ENCODE data around the gene ACBD7. TPM values are rescaled to one million over a fixed set of nuclear protein-coding genes. Genes with fewer than 3 reads are reported as not detected.

Gene ACBD7
- under 1 TPM; under 0.01 to 0.67 TPM for total RNA-seq

GRCh38 chr10:15088428-15089261, at the start of gene ACBD7:
Gene ACBD7 (minus strand): TSS chr10:15088776. CDS start chr10:15088728, 48 bp downstream.

GRCh38 chr10:15097011-15097812, 8.6 kb upstream of the ACBD7 start, which contains the start of gene RPP38:
Gene RPP38 (plus strand): TSS chr10:15097355. CDS start chr10:15103315, 5,960 bp downstream.

GRCh38 chr10:15043674-15044073, 44.9 kb downstream of the ACBD7 start, which contains the start of gene OLAH:
Gene OLAH (plus strand): TSS chr10:15043943. CDS start chr10:15047289, 3,346 bp downstream.

Other genes starting within 250 kb of the ACBD7 start
- gene SUV39H2, start 209.9 kb downstream of the ACBD7 start, total RNA-seq = 10 to 100 TPM in 1 of 2 donors, 1 to 10 TPM in 1; 10.0 to 22.6 TPM
- gene DCLRE1C, start 134.7 kb downstream of the ACBD7 start, total RNA-seq = 10 to 100 TPM; 10.7 to 23.0 TPM
- gene MEIG1, start 129.4 kb downstream of the ACBD7 start, total RNA-seq = under 1 TPM in 1 of 2 donors, not detected in 1; 0.34 TPM
- gene OLAH, start 44.8 kb downstream of the ACBD7 start, total RNA-seq = under 1 TPM in 1 of 2 donors, not detected in 1; under 0.01 TPM
- gene RPP38, start 8.6 kb upstream of the ACBD7 start, total RNA-seq = 10 to 100 TPM; 14.8 to 21.6 TPM
- gene NMT2, start 79.9 kb upstream of the ACBD7 start, total RNA-seq = 10 to 100 TPM; 14.7 to 31.7 TPM

All from melanocyte of skin (primary cell).